ENCODE results near the gene HTR6.

- TF ChIP-seq ATF3 (IDR thresholded peaks at IDR 0.05) (no peak), ZBTB33 (IDR thresholded peaks at IDR 0.05; ENCODE audit: extremely low read depth, insufficient replicate concordance, low read length) (no peak), CTCF (IDR thresholded peaks at IDR 0.05 in 2 of 3, conservative IDR thresholded peaks at IDR 0.05 in 1 of 3; ENCODE audit: borderline replicate concordance in 1 of 3, insufficient read depth in 1 of 3, low read depth in 2 of 3, low read length in 2 of 3) (no peak), POLR2A (IDR thresholded peaks at IDR 0.05; ENCODE audit: borderline replicate concordance, extremely low read depth, insufficient read depth, insufficient read length) (no peak), EZH2 (IDR thresholded peaks at IDR 0.05) (no peak)
Observed at GRCh38 chr1:19689085-19689757, 24.5 kb downstream of the HTR6 start.
